IMR-90 (cell line): Measurements from ENCODE around the gene PPIA. TPM values are rescaled to one million over a fixed set of nuclear protein-coding genes. Genes with fewer than 3 reads are reported as not detected.

Source experiments
- ATAC-seq: fragments of 200-7000 bp; cut with Tn5 transposase; 2 replicates; pipeline ENCODE4 v1.9.1; 2020; ENCODE audit warnings: low read depth, mild to moderate bottlenecking, moderate library complexity
- BruUV-seq: library from RNA; stranded (reverse); fragments of 400-500 nt; replicated peaks from 2 replicates; lab custom pipeline; 2021; lab: Mats Ljungman, UMichigan
- CTCF ChIA-PET: fragments of 300-600 bp; formaldehyde crosslinking; extraction: SDS; loops from one replicate; lab custom pipeline; 2021; ENCODE audit warnings: antibody characterized with exemption; lab: Yijun Ruan, JAX
- POLR2A ChIA-PET: fragments of 300-600 bp; sonication (Branson Sonifier 250); formaldehyde crosslinking; loops from one replicate; lab custom pipeline; 2022; ENCODE audit warnings: antibody characterized with exemption; ENCODE audit not compliant: unreplicated experiment; lab: Charles Lee
- DNase-seq: peaks from one replicate; pipeline ENCODE4 v3.0.0; 2013
- H2AFZ ChIP-seq: replicated peaks from 2 replicates; pipeline ENCODE3; 2013; ENCODE audit warnings: low read length, mild to moderate bottlenecking; ENCODE audit not compliant: poor library complexity
- H2AK5ac ChIP-seq: 2 replicates; pipeline ENCODE4 v1.6.1; 2013; ENCODE audit warnings: low read depth, low read length, inconsistent platforms
- H2AK9ac ChIP-seq: replicated peaks from 2 replicates; pipeline ENCODE3; 2013; ENCODE audit warnings: mild to moderate bottlenecking, low read depth, low read length, moderate library complexity; ENCODE audit not compliant: poor library complexity
- H2BK120ac ChIP-seq: 2 replicates; pipeline ENCODE4 v1.6.1; 2013; ENCODE audit warnings: low read depth, low read length, inconsistent platforms
- H2BK15ac ChIP-seq: 3 replicates; pipeline ENCODE4 v1.6.1; 2013; ENCODE audit warnings: low read depth, low read length, inconsistent platforms
- H2BK20ac ChIP-seq: 2 replicates; pipeline ENCODE4 v1.6.1; 2013; ENCODE audit warnings: low read depth, mild to moderate bottlenecking, inconsistent platforms, low read length, moderate library complexity
- H2BK5ac ChIP-seq: 2 replicates; pipeline ENCODE4 v1.6.1; 2013; ENCODE audit warnings: mild to moderate bottlenecking, low read depth, low read length, inconsistent platforms; ENCODE audit not compliant: poor library complexity, severe bottlenecking
- H3K14ac ChIP-seq: replicated peaks from 2 replicates; pipeline ENCODE4 v1.6.1; 2013; ENCODE audit warnings: low read depth, low read length, inconsistent platforms
- H3K18ac ChIP-seq: 2 replicates; pipeline ENCODE4 v1.6.1; 2013; ENCODE audit warnings: low read depth, low read length, control low read depth
- H3K23ac ChIP-seq: 2 replicates; pipeline ENCODE4 v1.6.1; 2013; ENCODE audit warnings: low read depth, low read length, inconsistent platforms
- H3K27ac ChIP-seq: 2 replicates; pipeline ENCODE4 v1.5.1; 2013; ENCODE audit warnings: mild to moderate bottlenecking, control low read depth, low read length; ENCODE audit not compliant: insufficient read depth
- H3K27me3 ChIP-seq: 2 replicates; pipeline ENCODE4 v1.6.1; 2013; ENCODE audit warnings: low read length; ENCODE audit not compliant: control insufficient read depth, insufficient read depth
- H3K36me3 ChIP-seq: 2 replicates; pipeline ENCODE4 v1.6.1; 2013; ENCODE audit warnings: low read length, mixed read lengths; ENCODE audit not compliant: control insufficient read depth, insufficient read depth
- H3K4ac ChIP-seq: 2 replicates; pipeline ENCODE4 v1.6.1; 2013; ENCODE audit warnings: low read depth, low read length, inconsistent platforms
- H3K4me1 ChIP-seq: 2 replicates; pipeline ENCODE4 v1.6.1; 2013; ENCODE audit warnings: low read length, mixed read lengths; ENCODE audit not compliant: control insufficient read depth, insufficient read depth
- H3K4me2 ChIP-seq: 2 replicates; pipeline ENCODE4 v1.6.1; 2013; ENCODE audit warnings: low read depth, mild to moderate bottlenecking, control low read depth, low read length, moderate library complexity
- H3K4me3 ChIP-seq: 2 replicates; pipeline ENCODE4 v1.5.1; 2013; ENCODE audit warnings: low read depth, mild to moderate bottlenecking, control low read depth, low read length, moderate library complexity; ENCODE audit not compliant: insufficient read depth
- H3K56ac ChIP-seq: 2 replicates; pipeline ENCODE4 v1.6.1; 2013; ENCODE audit warnings: low read length, inconsistent platforms; ENCODE audit not compliant: insufficient read depth; ENCODE audit errors: extremely low read depth
- H3K79me1 ChIP-seq, 2 experiments: 2 replicates each; pipeline ENCODE4 v1.6.1; 2013; ENCODE audit warnings: low read length in 2 of 2, inconsistent platforms in 1 of 2, low read depth in 1 of 2
- H3K9ac ChIP-seq: 2 replicates; pipeline ENCODE4 v1.6.1; 2013; ENCODE audit warnings: low read depth, low read length, control low read depth
- H3K9me1 ChIP-seq: 2 replicates; pipeline ENCODE4 v1.6.1; 2013; ENCODE audit warnings: low read length, inconsistent platforms; ENCODE audit not compliant: insufficient read depth
- H3K9me3 ChIP-seq: 2 replicates; pipeline ENCODE4 v1.6.1; 2013; ENCODE audit warnings: low read length; ENCODE audit not compliant: control insufficient read depth, insufficient read depth
- H4K20me1 ChIP-seq: 2 replicates; pipeline ENCODE4 v1.6.1; 2013; ENCODE audit warnings: low read length, inconsistent platforms; ENCODE audit not compliant: insufficient read depth
- H4K5ac ChIP-seq: 2 replicates; pipeline ENCODE4 v1.6.1; 2013; ENCODE audit warnings: mild to moderate bottlenecking, low read depth, low read length, control low read depth
- H4K8ac ChIP-seq, 2 experiments: 2 replicates each; pipeline ENCODE4 v1.6.1; 2013; ENCODE audit warnings: low read depth in 2 of 2, low read length in 2 of 2, control low read depth in 1 of 2, inconsistent platforms in 1 of 2
- H4K91ac ChIP-seq: 2 replicates; pipeline ENCODE4 v1.6.1; 2013; ENCODE audit warnings: low read depth, low read length, inconsistent platforms; ENCODE audit not compliant: insufficient read depth
- BHLHE40 ChIP-seq: fragments of 150-350 bp; IDR thresholded peaks from 2 replicates; pipeline ENCODE4 v1.6.1; 2016; ENCODE audit warnings: mild to moderate bottlenecking, low read depth, low read length
- CEBPB ChIP-seq: IDR thresholded peaks from 2 replicates; pipeline ENCODE4 v1.6.1; 2012; ENCODE audit warnings: low read depth, low read length, improper control_type of control experiment
- CHD1 ChIP-seq: IDR thresholded peaks from 2 replicates; pipeline ENCODE4 v1.6.1; 2012; ENCODE audit warnings: low read depth, low read length, improper control_type of control experiment
- CTCF ChIP-seq: conservative IDR thresholded peaks from 2 replicates; pipeline ENCODE4 v1.5.1; 2012; ENCODE audit warnings: mild to moderate bottlenecking, low read depth, low read length, improper control_type of control experiment
- ELK1 ChIP-seq: fragments of 150-350 bp; IDR thresholded peaks from 2 replicates; pipeline ENCODE4 v1.6.1; 2016; ENCODE audit warnings: low read depth, mild to moderate bottlenecking, low read length, moderate library complexity, borderline replicate concordance
- FOS ChIP-seq: fragments of 150-350 bp; IDR thresholded peaks from 2 replicates; pipeline ENCODE4 v1.6.1; 2016; ENCODE audit warnings: low read depth, low read length
- MAFK ChIP-seq: IDR thresholded peaks from 2 replicates; pipeline ENCODE4 v1.6.1; 2012; ENCODE audit warnings: low read depth, low read length, improper control_type of control experiment
- MAZ ChIP-seq: IDR thresholded peaks from 2 replicates; pipeline ENCODE4 v1.6.1; 2012; ENCODE audit warnings: low read depth, mild to moderate bottlenecking, low read length, improper control_type of control experiment, moderate library complexity, borderline replicate concordance
- MXI1 ChIP-seq: IDR thresholded peaks from 2 replicates; pipeline ENCODE4 v1.6.1; 2012; ENCODE audit warnings: low read depth, mild to moderate bottlenecking, low read length, moderate library complexity, borderline replicate concordance
- NFE2L2 ChIP-seq: fragments of 150-350 bp; IDR thresholded peaks from 2 replicates; pipeline ENCODE4 v1.6.1; 2016; ENCODE audit warnings: low read depth, mild to moderate bottlenecking, low read length
- POLR2A ChIP-seq: IDR thresholded peaks from 2 replicates; pipeline ENCODE4 v1.6.1; 2012; ENCODE audit warnings: mild to moderate bottlenecking, low read depth, low read length
- RAD21 ChIP-seq: IDR thresholded peaks from 2 replicates; pipeline ENCODE4 v1.6.1; 2012; ENCODE audit warnings: low read length, improper control_type of control experiment
- RCOR1 ChIP-seq: IDR thresholded peaks from 2 replicates; pipeline ENCODE4 v1.6.1; 2012; ENCODE audit warnings: mild to moderate bottlenecking, low read length, improper control_type of control experiment; ENCODE audit not compliant: insufficient replicate concordance
- RFX5 ChIP-seq: IDR thresholded peaks from 2 replicates; pipeline ENCODE4 v1.8.0; 2012; ENCODE audit warnings: low read depth, mild to moderate bottlenecking, low read length, moderate library complexity
- SMC3 ChIP-seq: fragments of 150-350 bp; IDR thresholded peaks from 2 replicates; pipeline ENCODE4 v1.6.1; 2016; ENCODE audit warnings: low read depth, mild to moderate bottlenecking, antibody characterized with exemption, low read length, moderate library complexity
- USF2 ChIP-seq: fragments of 150-350 bp; IDR thresholded peaks from 2 replicates; pipeline ENCODE4 v1.6.1; 2017; ENCODE audit warnings: mild to moderate bottlenecking, antibody characterized with exemption, low read length, low read depth
- dilution Hi-C: fragments of 300-500 bp; cut with HindIII; formaldehyde crosslinking; loops from one replicate; pipeline ENCODE4 v1.14.3; 2018; ENCODE audit warnings: low sequenced_read_pairs; ENCODE audit not compliant: unreplicated experiment
- in situ Hi-C: fragments of 300-500 bp; cut with MboI; formaldehyde crosslinking; loops from 3 replicates; pipeline ENCODE4 v1.14.3; 2019; ENCODE audit warnings: low sequenced_read_pairs, inconsistent platforms, mixed read lengths
- intact Hi-C: fragments of 100-400 bp; cut with micrococcal nuclease; formaldehyde crosslinking; loops from 2 replicates; pipeline ENCODE4 v1.10.0; 2022
- polyA plus RNA-seq, 3 experiments: library from polyadenylated mRNA; depleted of rRNA; stranded (reverse); fragments of >200 nt; gene quantifications; 2 replicates each; pipeline ENCODE4 v1.2.3, GENCODE V29; 2012; ENCODE audit warnings: low replicate concordance in 1 of 3
- total RNA-seq: library from RNA; depleted of rRNA; stranded (reverse); fragments of >200 nt; gene quantifications from 2 replicates; pipeline ENCODE4 v1.2.3, GENCODE V29; 2012

PPIA gene
- total and polyA plus RNA-seq, 2 of the 4 experiments (the other 2 are of a cell fraction), result 3,396 to 4,883 TPM

- TF ChIP-seq CEBPB (no peak), MAZ (no peak), SMC3 (no peak), MXI1 (no peak), RCOR1 (no peak), NFE2L2 (no peak), ELK1 (no peak), FOS (no peak), MAFK (no peak), RFX5 (no peak), BHLHE40 (no peak), CHD1 (no peak), USF2 (no peak), POLR2A (no peak), CTCF (no peak), RAD21 (no peak)
- Histone ChIP-seq H2BK5ac (no peak overlapping the region), H2BK15ac (no peak overlapping the region), H4K5ac (no peak overlapping the region), H2BK20ac (no peak overlapping the region), H3K4me3 (no peak overlapping the region), H3K4me1 (no peaks in the 10 kb centered on the region), H4K91ac (no peak overlapping the region), H4K20me1 (no peaks in the 10 kb centered on the region), H3K27me3 (peaks cover 2% of the 10 kb centered on the region), H3K79me1 (no peaks in the 10 kb centered on the region), H3K4ac (no peak overlapping the region), H3K14ac (no peak overlapping the region), H2AFZ (no peak overlapping the region), H3K18ac (no peak overlapping the region), H3K27ac (no peak overlapping the region), H3K56ac (no peak overlapping the region), H3K9ac (no peak overlapping the region), H3K23ac (no peak overlapping the region), H2AK5ac (no peak overlapping the region), H3K9me1 (no peaks in the 10 kb centered on the region), H4K8ac (no peak overlapping the region), H3K36me3 (no peaks in the 10 kb centered on the region), H2AK9ac (no peak overlapping the region), H3K4me2 (no peak overlapping the region), H2BK120ac (no peak overlapping the region), H3K9me3 (peaks cover 6% of the 10 kb centered on the region)
- no TSS peak for BruUV-seq
- CTCF ChIA-PET, result no interaction called here
- in situ Hi-C loops, result no loop called here
- POLR2A ChIA-PET, result no interaction called here
- dilution Hi-C loops, result no loop called here
- intact Hi-C loops, result no loop called here
- no peak for ATAC-seq
- no peak for DNase-seq
Observed at GRCh38 chr7:44783407-44783806, 13.1 kb upstream of the PPIA start.
